ENCODE data around the gene SAMD14. TPM values are rescaled to one million over a fixed set of nuclear protein-coding genes. Genes with fewer than 3 reads are reported as not detected.

SAMD14 gene
- polyA plus RNA-seq, 6 donors from 2014 or later = 0.11 to 0.31 TPM; not detected in 4

- Mint-ChIP-seq H3K27ac (peak overlapping the region in 1 of 6 donors; percentile 57), H3K4me3 (peak overlapping the region in 2 of 8 donors; percentile 16 to 17), H3K27me3 (peaks cover 39 to 62% (median 51%) of the 10 kb centered on the region in 3 donors), H3K36me3 (no peaks in the 10 kb centered on the region), H3K9me3 (peaks cover 0 to 2% (median 0%) of the 10 kb centered on the region in 7 donors), H3K4me1 (peaks cover 13 to 16% (median 14%) of the 10 kb centered on the region in 3 donors)
- ATAC-seq (ENCODE audit: low read depth in 2 of 2) = peak; percentile 36 to 43
- no peak for DNase-seq
These were observed 15.1 kb downstream of the SAMD14 start for GRCh38 chr17:50114849-50115357.

DNA sequence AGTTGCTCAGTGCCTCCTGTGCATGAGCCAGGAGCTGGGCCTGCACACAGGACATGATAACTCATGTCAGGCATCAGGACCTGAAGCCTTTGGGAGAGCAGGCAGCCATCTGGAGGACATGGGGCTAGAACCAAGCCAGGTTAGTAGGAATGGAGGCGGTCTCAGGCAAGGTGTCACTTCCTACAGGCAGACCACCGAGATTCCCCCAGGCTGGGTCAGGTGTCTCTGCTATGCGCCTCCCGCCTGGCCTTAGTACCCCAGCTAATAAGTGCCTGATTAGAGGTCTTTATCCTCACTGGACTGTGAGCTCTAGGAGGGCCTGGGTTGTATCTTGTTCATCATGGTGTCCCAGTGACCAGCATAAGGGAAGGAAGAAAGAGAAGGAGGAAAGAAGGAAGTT, 15.6 kb downstream of the SAMD14 start:
- no peaks in the 10 kb centered on the region for H3K36me3 Mint-ChIP-seq
- H3K4me3 Mint-ChIP-seq = no peak overlapping the region
- H3K27ac Mint-ChIP-seq = no peak overlapping the region
- H3K9me3 Mint-ChIP-seq = peaks cover 0 to 2% (median 0%) of the 10 kb centered on the region in 7 donors
- DNase-seq = no peak
- peaks cover 13 to 16% (median 14%) of the 10 kb centered on the region in 3 donors for H3K4me1 Mint-ChIP-seq
- no peak for ATAC-seq (ENCODE audit: low read depth in 2 of 2)
- H3K27me3 Mint-ChIP-seq = peaks cover 34 to 57% (median 46%) of the 10 kb centered on the region in 3 donors

GRCh38 chr17:50113624-50114320, 16.2 kb downstream of the SAMD14 start:
- Mint-ChIP-seq H3K9me3 (peaks cover 0 to 2% (median 0%) of the 10 kb centered on the region in 7 donors), H3K27me3 (peaks cover 30 to 53% (median 41%) of the 10 kb centered on the region in 3 donors), H3K4me1 (peaks cover 13 to 16% (median 14%) of the 10 kb centered on the region in 3 donors), H3K36me3 (peaks cover 0 to 4% of the 10 kb centered on the region in 2 donors), H3K4me3 (no peak overlapping the region), H3K27ac (no peak overlapping the region)
- no peak for DNase-seq
- no peak for ATAC-seq (ENCODE audit: low read depth in 2 of 2)

- peaks cover 0 to 2% (median 0%) of the 10 kb centered on the region in 7 donors for H3K9me3 Mint-ChIP-seq
- H3K4me3 Mint-ChIP-seq = no peak overlapping the region
- ATAC-seq (ENCODE audit: low read depth in 2 of 2) = no peak
- H3K36me3 Mint-ChIP-seq = peaks cover 0 to 9% of the 10 kb centered on the region in 2 donors
- H3K27me3 Mint-ChIP-seq = peaks cover 24 to 45% (median 40%) of the 10 kb centered on the region in 3 donors
- H3K27ac Mint-ChIP-seq = no peak overlapping the region
- peaks cover 11 to 16% (median 14%) of the 10 kb centered on the region in 3 donors for H3K4me1 Mint-ChIP-seq
- DNase-seq = no peak
These were observed 17.3 kb downstream of the SAMD14 start for GRCh38 chr17:50112694-50113093.

DNA sequence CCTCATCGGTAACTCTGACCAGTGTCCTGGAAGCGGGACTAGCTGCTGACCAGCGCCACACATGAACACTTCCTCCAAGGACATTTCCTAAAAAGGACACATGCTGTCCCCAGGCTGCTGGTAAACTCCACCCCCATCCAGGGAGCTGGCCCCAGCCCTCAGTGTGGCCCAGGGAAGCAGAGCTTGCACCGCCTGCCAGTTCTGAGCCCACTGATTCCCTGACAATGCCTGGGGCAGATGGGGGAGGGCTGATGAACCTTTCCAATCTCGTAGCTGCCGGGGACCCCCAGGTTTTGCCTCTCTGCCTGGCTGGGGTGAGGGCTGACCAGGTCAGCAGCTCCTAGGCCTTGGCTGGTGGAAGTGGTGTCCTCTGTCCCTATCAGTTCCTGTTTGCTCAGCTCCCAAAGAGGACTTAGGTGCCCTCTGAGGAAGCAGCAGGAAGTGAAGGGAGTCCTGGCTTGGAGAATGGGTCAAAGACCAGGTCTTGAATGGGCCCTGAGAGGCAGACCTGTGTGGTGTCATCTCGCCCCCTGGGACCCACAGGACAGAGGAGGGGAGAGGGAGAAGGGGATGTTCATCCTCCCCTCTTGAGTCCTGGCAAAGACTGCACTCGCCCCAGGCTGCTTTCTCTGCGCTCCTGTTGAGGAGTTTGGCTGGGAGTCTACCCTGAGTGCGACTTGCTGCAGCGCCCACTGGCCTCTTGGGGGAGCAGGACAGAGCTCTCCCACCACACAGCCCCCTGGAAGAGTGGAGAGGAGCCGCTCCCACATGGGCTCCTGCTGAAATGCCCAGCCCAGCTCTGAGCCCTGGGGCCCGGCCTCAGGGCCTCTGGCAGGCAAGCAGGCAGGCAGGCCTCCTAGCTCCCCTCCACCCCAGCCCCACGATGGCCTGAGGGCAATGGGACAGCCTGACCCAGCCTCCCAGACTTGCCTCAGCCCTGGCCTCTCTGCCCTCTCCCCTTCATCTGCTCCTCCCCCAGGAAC, 18.0 kb downstream of the SAMD14 start:
- H3K36me3 Mint-ChIP-seq = peaks cover 0 to 13% of the 10 kb centered on the region in 2 donors
- H3K4me3 Mint-ChIP-seq = no peak overlapping the region
- no peak overlapping the region for H3K27ac Mint-ChIP-seq
- DNase-seq (no peak), ATAC-seq (ENCODE audit: low read depth in 2 of 2) (no peak)
- peaks cover 9 to 12% (median 10%) of the 10 kb centered on the region in 3 donors for H3K4me1 Mint-ChIP-seq
- H3K9me3 Mint-ChIP-seq = peaks cover 0 to 2% (median 0%) of the 10 kb centered on the region in 7 donors
- peaks cover 22 to 40% (median 32%) of the 10 kb centered on the region in 3 donors for H3K27me3 Mint-ChIP-seq

- ATAC-seq (ENCODE audit: low read depth in 2 of 2) = no peak
- Mint-ChIP-seq H3K27ac (no peak overlapping the region), H3K9me3 (peaks cover 0 to 2% (median 0%) of the 10 kb centered on the region in 7 donors), H3K4me1 (peaks cover 6 to 8% (median 6%) of the 10 kb centered on the region in 3 donors), H3K36me3 (peaks cover 0 to 17% of the 10 kb centered on the region in 2 donors), H3K27me3 (peaks cover 11 to 30% (median 23%) of the 10 kb centered on the region in 3 donors), H3K4me3 (no peak overlapping the region)
- no peak for DNase-seq
These were observed 19.2 kb downstream of the SAMD14 start for GRCh38 chr17:50110591-50111349.

- no peak overlapping the region for H3K4me3 Mint-ChIP-seq
- no peaks in the 10 kb centered on the region for H3K9me3 Mint-ChIP-seq
- peaks cover 0 to 25% of the 10 kb centered on the region in 2 donors for H3K36me3 Mint-ChIP-seq
- H3K27me3 Mint-ChIP-seq = peaks cover 5 to 20% (median 13%) of the 10 kb centered on the region in 3 donors
- no peak for ATAC-seq (ENCODE audit: low read depth in 2 of 2)
- no peak overlapping the region for H3K27ac Mint-ChIP-seq
- peaks cover 0 to 4% (median under 1%) of the 10 kb centered on the region in 3 donors for H3K4me1 Mint-ChIP-seq
- DNase-seq = no peak
These were observed 20.2 kb downstream of the SAMD14 start for GRCh38 chr17:50109785-50110184.

DNA sequence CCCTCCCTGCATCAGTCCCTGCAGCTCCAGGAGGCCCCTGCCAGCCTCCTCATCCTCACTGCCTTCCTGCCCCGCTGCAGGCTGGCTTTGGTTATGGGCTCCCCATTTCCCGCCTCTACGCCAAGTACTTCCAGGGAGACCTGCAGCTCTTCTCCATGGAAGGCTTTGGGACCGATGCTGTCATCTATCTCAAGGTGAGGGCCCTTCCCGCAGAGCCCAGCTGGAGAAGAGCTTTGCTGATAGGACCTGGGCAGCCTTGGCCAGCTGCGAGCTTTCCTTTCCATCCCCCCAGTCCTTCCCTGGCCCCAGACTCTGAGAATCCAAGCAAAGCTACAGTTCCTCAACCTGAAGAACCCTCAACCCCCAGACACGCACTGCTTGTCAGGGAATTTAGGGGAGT, 20.8 kb downstream of the SAMD14 start:
- H3K27ac Mint-ChIP-seq = peak overlapping the region in 1 of 6 donors; percentile 61
- ATAC-seq (ENCODE audit: low read depth in 2 of 2) = no peak
- no peak for DNase-seq
- H3K4me3 Mint-ChIP-seq = no peak overlapping the region
- peaks cover 0 to 15% (median 8%) of the 10 kb centered on the region in 3 donors for H3K27me3 Mint-ChIP-seq
- H3K4me1 Mint-ChIP-seq = peaks cover 0 to 4% (median 0%) of the 10 kb centered on the region in 3 donors
- no peaks in the 10 kb centered on the region for H3K9me3 Mint-ChIP-seq
- H3K36me3 Mint-ChIP-seq = peaks cover 0 to 27% of the 10 kb centered on the region in 2 donors

DNA sequence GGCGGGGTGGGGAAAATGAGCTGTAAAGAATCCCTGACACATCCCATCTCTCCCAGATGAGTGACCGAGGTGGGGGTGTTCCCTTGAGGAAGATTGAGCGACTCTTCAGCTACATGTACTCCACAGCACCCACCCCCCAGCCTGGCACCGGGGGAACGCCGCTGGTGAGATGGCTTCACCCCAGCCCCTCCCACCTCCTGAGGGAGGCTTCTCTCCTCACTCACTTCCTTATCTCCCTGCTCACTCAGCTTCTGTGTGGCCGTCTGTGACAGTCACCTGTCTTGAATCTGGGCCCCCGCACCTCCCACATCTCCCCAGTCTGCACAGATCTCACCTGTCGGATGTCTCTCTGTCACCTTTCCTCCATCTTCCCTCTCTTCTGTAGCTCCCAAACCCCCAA, 21.4 kb downstream of the SAMD14 start:
- Mint-ChIP-seq H3K27me3 (peaks cover 0 to 8% (median 1%) of the 10 kb centered on the region in 3 donors), H3K4me1 (peaks cover 0 to 4% (median 0%) of the 10 kb centered on the region in 3 donors), H3K9me3 (no peaks in the 10 kb centered on the region), H3K36me3 (peaks cover 0 to 27% of the 10 kb centered on the region in 2 donors), H3K4me3 (no peak overlapping the region), H3K27ac (peak overlapping the region in 1 of 6 donors; percentile 61)
- ATAC-seq (ENCODE audit: low read depth in 2 of 2) (no peak), DNase-seq (no peak)

DNA sequence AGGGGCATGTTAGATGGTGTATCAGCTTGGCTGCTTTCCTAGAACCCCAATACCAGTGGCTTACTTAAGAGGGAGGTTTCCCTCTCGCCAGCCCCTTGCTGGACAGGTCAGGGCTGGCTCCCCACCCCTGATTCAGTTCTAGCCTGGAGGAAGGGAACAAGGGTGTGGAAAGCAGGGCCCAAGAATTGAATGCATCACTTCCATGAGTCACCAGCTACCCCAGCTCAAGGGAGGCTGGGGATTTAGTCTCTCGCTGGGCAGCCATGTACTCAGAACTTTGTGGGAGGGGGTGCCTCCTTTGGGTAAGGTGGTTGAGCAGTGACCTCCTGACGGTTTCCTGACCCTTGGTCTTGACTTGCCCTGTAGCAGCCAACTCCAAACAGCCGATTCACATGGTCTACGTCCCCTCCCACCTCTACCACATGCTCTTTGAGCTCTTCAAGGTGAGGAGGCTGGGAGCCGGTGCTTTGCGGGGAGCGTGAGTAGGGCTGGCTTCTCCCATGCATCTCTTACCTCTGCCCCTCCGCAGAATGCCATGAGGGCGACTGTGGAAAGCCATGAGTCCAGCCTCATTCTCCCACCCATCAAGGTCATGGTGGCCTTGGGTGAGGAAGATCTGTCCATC, 22.1 kb downstream of the SAMD14 start:
- Mint-ChIP-seq H3K36me3 (peaks cover 0 to 27% of the 10 kb centered on the region in 2 donors), H3K4me1 (peaks cover 0 to 4% (median 0%) of the 10 kb centered on the region in 3 donors), H3K27me3 (peaks cover 0 to 1% (median 0%) of the 10 kb centered on the region in 3 donors), H3K9me3 (no peaks in the 10 kb centered on the region), H3K4me3 (no peak overlapping the region), H3K27ac (no peak overlapping the region)
- DNase-seq = no peak
- ATAC-seq (ENCODE audit: low read depth in 2 of 2) = no peak

- Mint-ChIP-seq H3K27ac (peak overlapping the region in 1 of 6 donors; percentile 22), H3K4me1 (peaks cover 0 to 4% (median 0%) of the 10 kb centered on the region in 3 donors)
- no peak for ATAC-seq (ENCODE audit: low read depth in 2 of 2)
These were observed 23.4 kb downstream of the SAMD14 start for GRCh38 chr17:50106393-50107131.

More at GRCh38 chr17:50106393-50107131, 23.4 kb downstream of the SAMD14 start:
- Mint-ChIP-seq H3K36me3 (peaks cover 0 to 27% of the 10 kb centered on the region in 2 donors), H3K9me3 (no peaks in the 10 kb centered on the region), H3K4me3 (no peak overlapping the region), H3K27me3 (no peaks in the 10 kb centered on the region)
- DNase-seq = no peak

Data from naive B cell (primary cell).